Natural killer cell treated with Interleukin-12 subunit alpha and Interleukin-12 subunit beta and Interleukin-15 and Interleukin-18, amount 100 ng/mL, for 72 hours (primary cell): Measurements from ENCODE around the gene HNRNPH2. TPM values are rescaled to one million over a fixed set of nuclear protein-coding genes. Genes with fewer than 3 reads are reported as not detected.

Experiments used
- ATAC-seq, 2 donors: fragments of 150-1000 bp; cut with Tn5 transposase in 1 of 2; sonication (Bioruptor Pico), chemical (Tn5 transposase) in 1 of 2; 2 replicates each; pipeline ENCODE4 v1.10.0; 2021
- DNase-seq: peaks from one replicate; pipeline ENCODE4 v3.0.0; 2022; ENCODE audit warnings: low spot score
- H3K27ac Mint-ChIP-seq, 2 donors: 1 replicate in 1 of 2; 2 replicates in 1 of 2; pipeline ENCODE4 v1.8.0; 2022; ENCODE audit warnings: mixed read lengths in 2 of 2, mild to moderate bottlenecking in 1 of 2, moderate library complexity in 1 of 2
- H3K27me3 Mint-ChIP-seq, 2 donors: 1 replicate in 1 of 2; 2 replicates in 1 of 2; pipeline ENCODE4 v1.8.0; 2022; ENCODE audit warnings: mixed read lengths in 2 of 2
- H3K36me3 Mint-ChIP-seq: one replicate; pipeline ENCODE4 v1.8.0; 2022; ENCODE audit warnings: mixed read lengths
- H3K4me1 Mint-ChIP-seq, 2 donors: 1 replicate in 1 of 2; 2 replicates in 1 of 2; pipeline ENCODE4 v1.8.0; 2022; ENCODE audit warnings: low read depth in 2 of 2, mixed read lengths in 2 of 2, mild to moderate bottlenecking in 1 of 2
- H3K4me3 Mint-ChIP-seq: one replicate; pipeline ENCODE4 v1.8.0; 2022; ENCODE audit warnings: mixed read lengths
- H3K9me3 Mint-ChIP-seq: 2 replicates; pipeline ENCODE4 v1.8.0; 2022; ENCODE audit warnings: mixed read lengths
- total RNA-seq, 2 donors: library from RNA; stranded (reverse); gene quantifications; one replicate each; pipeline ENCODE4 v1.2.3, GENCODE V29; 2022

HNRNPH2 gene
- total RNA-seq, 2 donors from 2014 or later, result 34.0 to 43.8 TPM

GRCh38 chrX:101450085-101450484 is 42.1 kb downstream of the HNRNPH2 start:
- peaks cover 7% of the 10 kb centered on the region for H3K36me3 Mint-ChIP-seq

DNA sequence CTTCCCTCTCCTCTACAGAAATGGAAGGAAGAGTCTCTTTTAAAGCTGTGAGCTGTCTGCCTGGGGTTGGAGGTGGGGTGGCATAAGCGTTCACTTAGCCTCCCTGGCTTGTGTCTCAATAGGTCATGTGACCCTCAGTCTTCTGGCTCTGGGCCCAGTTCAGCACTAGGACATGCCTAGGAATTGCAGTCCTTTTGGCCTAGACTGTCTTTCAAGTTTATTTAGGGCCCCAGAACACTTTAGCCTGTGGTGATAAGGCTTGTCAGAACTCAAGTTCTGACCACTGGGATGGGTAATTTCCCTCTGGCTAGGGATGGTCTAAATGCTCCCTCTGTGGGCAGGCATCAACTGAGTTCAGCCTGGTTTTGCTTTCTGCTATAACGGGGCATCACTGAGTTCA is 42.9 kb downstream of the HNRNPH2 start:
- Mint-ChIP-seq H3K27me3 (no peaks in the 10 kb centered on the region), H3K27ac (no peak overlapping the region), H3K9me3 (no peaks in the 10 kb centered on the region), H3K4me3 (no peak overlapping the region), H3K36me3 (peaks cover 7% of the 10 kb centered on the region), H3K4me1 (no peaks in the 10 kb centered on the region)
- DNase-seq, result no peak
- no peak for ATAC-seq

More at GRCh38 chrX:101450085-101450484, 42.1 kb downstream of the HNRNPH2 start:
- no peak for ATAC-seq
- no peak for DNase-seq
- H3K27ac Mint-ChIP-seq, result no peak overlapping the region
- no peaks in the 10 kb centered on the region for H3K4me1 Mint-ChIP-seq
- no peaks in the 10 kb centered on the region for H3K9me3 Mint-ChIP-seq
- H3K27me3 Mint-ChIP-seq, result no peaks in the 10 kb centered on the region
- no peak overlapping the region for H3K4me3 Mint-ChIP-seq

GRCh38 chrX:101452056-101452455 is 44.0 kb downstream of the HNRNPH2 start:
- Mint-ChIP-seq H3K27me3 (no peaks in the 10 kb centered on the region), H3K36me3 (peaks cover 7% of the 10 kb centered on the region), H3K4me1 (no peaks in the 10 kb centered on the region), H3K4me3 (no peak overlapping the region), H3K9me3 (no peaks in the 10 kb centered on the region), H3K27ac (no peak overlapping the region)
- DNase-seq, result no peak
- ATAC-seq, result no peak

DNA sequence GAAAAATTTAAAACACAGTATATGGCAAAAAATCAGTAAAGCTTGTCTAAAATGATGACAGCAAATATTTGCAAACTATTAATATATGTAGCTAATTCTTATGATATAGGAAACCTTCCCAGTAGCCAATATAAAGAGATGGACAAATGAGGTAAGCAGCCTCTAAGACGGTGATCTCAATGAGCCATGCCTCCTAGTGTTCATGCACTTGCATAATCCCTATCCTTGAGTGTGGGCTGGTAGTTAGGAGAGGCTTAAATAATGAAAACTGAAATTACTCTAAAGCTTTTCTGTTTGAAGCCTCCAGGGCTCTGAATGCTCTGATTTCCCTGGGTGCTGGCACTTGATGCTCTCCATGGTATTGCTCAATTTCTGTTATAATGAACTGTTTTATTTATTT is 52.6 kb downstream of the HNRNPH2 start:
- Mint-ChIP-seq H3K36me3 (no peaks in the 10 kb centered on the region), H3K4me1 (no peaks in the 10 kb centered on the region), H3K9me3 (no peaks in the 10 kb centered on the region), H3K27me3 (no peaks in the 10 kb centered on the region), H3K27ac (no peak overlapping the region), H3K4me3 (no peak overlapping the region)
- ATAC-seq (no peak), DNase-seq (no peak)

DNA sequence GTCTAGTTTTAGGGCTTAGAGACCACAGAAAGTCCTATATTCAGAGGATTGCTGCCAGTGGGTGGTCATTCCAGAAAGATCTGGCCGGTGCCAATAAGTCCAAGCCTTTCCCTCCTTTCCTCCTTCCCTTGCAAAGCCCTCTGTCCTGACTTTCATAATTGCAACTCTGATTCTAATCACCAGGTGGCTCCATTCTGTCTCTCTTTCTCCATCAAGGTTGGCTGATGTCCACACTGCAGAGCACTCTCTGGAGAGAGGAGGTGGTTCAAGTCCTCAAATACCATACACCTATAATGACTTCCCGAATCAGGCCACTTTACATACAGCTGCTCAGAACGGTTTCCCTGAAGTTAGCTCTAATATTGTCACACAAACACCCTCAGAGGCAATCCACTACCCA is 54.9 kb downstream of the HNRNPH2 start:
- H3K36me3 Mint-ChIP-seq, result no peaks in the 10 kb centered on the region
- no peak for DNase-seq
- no peak overlapping the region for H3K4me3 Mint-ChIP-seq
- no peaks in the 10 kb centered on the region for H3K4me1 Mint-ChIP-seq
- no peak overlapping the region for H3K27ac Mint-ChIP-seq
- no peaks in the 10 kb centered on the region for H3K27me3 Mint-ChIP-seq
- ATAC-seq, result no peak
- H3K9me3 Mint-ChIP-seq, result no peaks in the 10 kb centered on the region

Other genes with a start within 250 kb of the HNRNPH2 start
- gene DRP2, start 188.4 kb upstream of the HNRNPH2 start, total RNA-seq, result under 1 TPM; 0.31 to 0.64 TPM
- under 1 TPM; 0.19 to 0.84 TPM for gene TAF7L, start 116.9 kb upstream of the HNRNPH2 start, total RNA-seq
- 10 to 100 TPM; 18.6 to 31.9 TPM for gene TIMM8A, start 59.5 kb upstream of the HNRNPH2 start, total RNA-seq
- gene BTK, start 22.0 kb upstream of the HNRNPH2 start, total RNA-seq, result 1 to 10 TPM in 1 of 2 donors, under 1 TPM in 1; 0.38 to 7.2 TPM
- gene RPL36A, start 17.2 kb upstream of the HNRNPH2 start, total RNA-seq, result 100 to 1,000 TPM in 1 of 2 donors, 10 to 100 TPM in 1; 62.9 to 148 TPM
- 10 to 100 TPM; 42.1 to 58.2 TPM for gene GLA, start 297 bp upstream of the HNRNPH2 start, total RNA-seq
- 1 to 10 TPM; 2.7 to 7.4 TPM for gene ARMCX4, start 77.2 kb downstream of the HNRNPH2 start, total RNA-seq
- not detected for gene ARMCX1, start 142.3 kb downstream of the HNRNPH2 start, total RNA-seq
- 10 to 100 TPM; 41.5 to 45.6 TPM for gene ARMCX6, start 209.8 kb downstream of the HNRNPH2 start, total RNA-seq
- 10 to 100 TPM; 39.4 to 45.1 TPM for gene ARMCX3, start 214.9 kb downstream of the HNRNPH2 start, total RNA-seq